ENCODE data around the gene N4BP3. TPM values are rescaled to one million over a fixed set of nuclear protein-coding genes. Genes with fewer than 3 reads are reported as not detected.

The N4BP3 gene
- total and polyA plus RNA-seq, 2 experiments from 2014 or later = 0.09 to 0.32 TPM

DNA sequence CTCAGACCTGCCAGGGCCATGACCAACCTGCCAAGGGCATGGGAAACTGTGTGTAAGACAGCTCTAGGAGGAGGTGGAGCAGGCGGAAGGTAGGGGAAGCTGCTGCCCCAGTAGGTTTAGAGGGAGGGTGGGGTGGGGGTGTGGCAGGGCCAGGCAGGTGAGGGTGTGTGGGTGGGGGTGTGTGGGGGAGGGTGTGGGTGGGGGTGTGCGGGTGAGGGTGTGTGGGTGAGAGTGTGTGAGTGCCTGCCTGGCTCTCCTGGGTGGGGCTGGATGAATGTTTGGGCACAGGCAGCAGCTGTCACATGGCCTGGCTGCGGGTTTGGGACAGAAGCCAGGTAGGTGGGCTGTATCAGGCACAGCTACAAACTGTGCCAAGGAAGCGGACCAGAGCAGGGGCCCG lies 8.8 kb upstream of the N4BP3 start:
- TF ChIP-seq EZH2 (IDR thresholded peaks at IDR 0.05; ENCODE audit: insufficient read depth, poor library complexity, severe bottlenecking) (no peak), EZH2phosphoT487 (IDR thresholded peaks at IDR 0.05; ENCODE audit: insufficient read depth, low read depth) (no peak)
- WGBS, 2 experiments (ENCODE audit: low coverage in 1 of 2, low lambda C conversion rate in 2 of 2, missing lambda C conversion rate in 2 of 2) = 39 to 56% methylated on average over 3 to 5 of the region's 5 CpGs
- Histone ChIP-seq H3K36me3 (ENCODE audit: low read depth) (no peaks in the 10 kb centered on the region), H3K9me2 (ENCODE audit: insufficient read depth) (no peaks in the 10 kb centered on the region), H3F3A (ENCODE audit: insufficient read depth) (no peaks in the 10 kb centered on the region), H3K27me3 (replicated peaks; ENCODE audit: insufficient read depth) (no peaks in the 10 kb centered on the region), H3K9ac (no peak overlapping the region), H2AFZ (no peak overlapping the region), H3K4me3 (no peak overlapping the region), H3K4me2 (ENCODE audit: unreplicated experiment) (no peak overlapping the region), H3K4me1 (ENCODE audit: insufficient read depth) (no peaks in the 10 kb centered on the region), H4K20me1 (ENCODE audit: insufficient read depth) (no peaks in the 10 kb centered on the region), H3K27ac (no peak overlapping the region), H3K79me2 (ENCODE audit: insufficient read depth) (no peaks in the 10 kb centered on the region), H3K9me3 (ENCODE audit: low read depth) (no peaks in the 10 kb centered on the region)
- no peak for DNase-seq
- in situ Hi-C loops (cut with MboI) = no loop called here

- Histone ChIP-seq H3K4me2 (ENCODE audit: unreplicated experiment) (no peak overlapping the region), H3K9me3 (ENCODE audit: low read depth) (no peaks in the 10 kb centered on the region), H3K9me2 (ENCODE audit: insufficient read depth) (no peaks in the 10 kb centered on the region), H3K36me3 (ENCODE audit: low read depth) (no peaks in the 10 kb centered on the region), H3K79me2 (ENCODE audit: insufficient read depth) (no peaks in the 10 kb centered on the region), H3K4me3 (no peak overlapping the region), H3K4me1 (ENCODE audit: insufficient read depth) (no peaks in the 10 kb centered on the region), H3K9ac (no peak overlapping the region), H3F3A (ENCODE audit: insufficient read depth) (no peaks in the 10 kb centered on the region), H2AFZ (no peak overlapping the region), H3K27ac (no peak overlapping the region), H3K27me3 (replicated peaks; ENCODE audit: insufficient read depth) (no peaks in the 10 kb centered on the region), H4K20me1 (ENCODE audit: insufficient read depth) (no peaks in the 10 kb centered on the region)
- WGBS, 2 experiments (ENCODE audit: low coverage in 1 of 2, low lambda C conversion rate in 2 of 2, missing lambda C conversion rate in 2 of 2) = 53 to 59% methylated on average over 4 of the region's 4 CpGs
- no peak for DNase-seq
- in situ Hi-C loops (cut with MboI) = no loop called here
- no peak for TF ChIP-seq EZH2 (IDR thresholded peaks at IDR 0.05; ENCODE audit: insufficient read depth, poor library complexity, severe bottlenecking)
- no peak for TF ChIP-seq EZH2phosphoT487 (IDR thresholded peaks at IDR 0.05; ENCODE audit: insufficient read depth, low read depth)
These were observed 7.2 kb upstream of the N4BP3 start for GRCh38 chr5:178106086-178106485.

- Histone ChIP-seq H3K27ac (no peak overlapping the region), H3K79me2 (ENCODE audit: insufficient read depth) (no peaks in the 10 kb centered on the region), H4K20me1 (ENCODE audit: insufficient read depth) (no peaks in the 10 kb centered on the region), H3K9me2 (ENCODE audit: insufficient read depth) (no peaks in the 10 kb centered on the region), H3F3A (ENCODE audit: insufficient read depth) (no peaks in the 10 kb centered on the region), H3K27me3 (replicated peaks; ENCODE audit: insufficient read depth) (no peaks in the 10 kb centered on the region), H3K4me3 (no peak overlapping the region), H2AFZ (no peak overlapping the region), H3K4me1 (ENCODE audit: insufficient read depth) (no peaks in the 10 kb centered on the region), H3K9me3 (ENCODE audit: low read depth) (no peaks in the 10 kb centered on the region), H3K36me3 (ENCODE audit: low read depth) (no peaks in the 10 kb centered on the region), H3K4me2 (ENCODE audit: unreplicated experiment) (no peak overlapping the region), H3K9ac (no peak overlapping the region)
- no peak for TF ChIP-seq EZH2phosphoT487 (IDR thresholded peaks at IDR 0.05; ENCODE audit: insufficient read depth, low read depth)
- no peak for TF ChIP-seq EZH2 (IDR thresholded peaks at IDR 0.05; ENCODE audit: insufficient read depth, poor library complexity, severe bottlenecking)
- no peak for DNase-seq
- 53 to 57% methylated on average over 12 to 13 of the region's 13 CpGs for WGBS, 2 experiments (ENCODE audit: low coverage in 1 of 2, low lambda C conversion rate in 2 of 2, missing lambda C conversion rate in 2 of 2)
- in situ Hi-C loops (cut with MboI) = no loop called here
These were observed 6.6 kb upstream of the N4BP3 start for GRCh38 chr5:178106556-178107239.

GRCh38 chr5:178107756-178108310 lies 5.5 kb upstream of the N4BP3 start:
- H3K9me2 ChIP-seq (ENCODE audit: insufficient read depth) = no peaks in the 10 kb centered on the region
- no peaks in the 10 kb centered on the region for H3K9me3 ChIP-seq (ENCODE audit: low read depth)
- H3K79me2 ChIP-seq (ENCODE audit: insufficient read depth) = no peaks in the 10 kb centered on the region
- TF ChIP-seq EZH2phosphoT487 (IDR thresholded peaks at IDR 0.05; ENCODE audit: insufficient read depth, low read depth) = no peak
- no peak for TF ChIP-seq EZH2 (IDR thresholded peaks at IDR 0.05; ENCODE audit: insufficient read depth, poor library complexity, severe bottlenecking)
- H4K20me1 ChIP-seq (ENCODE audit: insufficient read depth) = no peaks in the 10 kb centered on the region
- in situ Hi-C loops (cut with MboI) = no loop called here
- DNase-seq = no peak
- H3K4me1 ChIP-seq (ENCODE audit: insufficient read depth) = no peaks in the 10 kb centered on the region
- H3K4me3 ChIP-seq = no peak overlapping the region
- no peak overlapping the region for H3K4me2 ChIP-seq (ENCODE audit: unreplicated experiment)
- 66 to 70% methylated on average over 5 of the region's 5 CpGs for WGBS, 2 experiments (ENCODE audit: low coverage in 1 of 2, low lambda C conversion rate in 2 of 2, missing lambda C conversion rate in 2 of 2)
- H3K36me3 ChIP-seq (ENCODE audit: low read depth) = no peaks in the 10 kb centered on the region
- H2AFZ ChIP-seq = no peak overlapping the region
- H3F3A ChIP-seq (ENCODE audit: insufficient read depth) = peaks cover 9% of the 10 kb centered on the region
- H3K27me3 ChIP-seq (replicated peaks; ENCODE audit: insufficient read depth) = 0 out of 2 replicates have a peak, but pooled peaks cover 4% of the 10 kb centered on the region
- H3K27ac ChIP-seq = no peak overlapping the region
- no peak overlapping the region for H3K9ac ChIP-seq

All from GM23248 (cell line).